ENCODE results near the gene B3GALNT2.
"Not testable (repeated sequence)": the region's sequence is repeated elsewhere in the genome, so short reads cannot be mapped to it uniquely, and the experiment has no call there.

The B3GALNT2 gene

DNA sequence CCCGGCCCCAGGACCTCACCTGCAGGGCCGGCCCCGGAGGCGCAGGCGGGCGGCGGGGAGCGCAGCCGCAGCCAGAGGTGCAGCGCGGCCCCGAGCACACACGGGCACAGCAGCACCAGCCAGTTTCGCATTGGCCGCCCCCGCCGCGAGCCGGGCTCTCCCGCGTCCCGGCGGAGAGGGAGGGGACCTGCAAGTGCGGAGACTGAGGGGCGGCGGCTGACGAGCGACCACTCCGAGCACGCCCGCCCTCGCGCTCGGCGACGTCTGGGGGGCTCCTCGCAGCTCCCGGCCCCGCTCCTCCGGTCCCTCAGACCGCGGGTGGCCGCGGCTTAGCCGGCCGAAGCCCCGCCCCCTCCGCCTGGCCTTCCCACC is at the start of gene B3GALNT2:
TSS of gene B3GALNT2 (minus strand) at position 331 of the 372 bp plus-strand sequence. CDS start at position 131, 200 bp downstream.
- no peak for DNase-seq

DNA sequence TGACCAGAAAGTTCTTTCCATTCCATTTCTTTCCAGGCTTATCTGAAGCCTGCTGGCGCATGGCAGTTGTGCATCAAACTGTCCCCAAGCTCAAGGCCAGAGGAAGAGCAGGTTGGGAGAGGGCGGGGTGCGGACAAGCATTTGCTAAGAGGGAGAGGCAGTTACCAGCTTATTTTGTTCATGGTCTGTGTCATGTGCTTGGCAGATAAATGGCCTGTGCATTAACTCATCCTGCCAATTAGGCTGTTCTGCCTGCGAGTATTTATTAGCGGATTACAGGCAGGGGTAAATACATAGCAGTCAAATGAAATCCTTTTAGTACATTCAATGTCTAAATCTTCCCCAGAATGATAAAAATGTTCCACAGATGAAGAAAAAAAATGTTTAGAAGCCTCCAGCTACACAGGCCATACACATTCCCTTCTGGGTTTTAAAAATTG is 48.9 kb upstream of the B3GALNT2 start:
- no peak for DNase-seq

DNA sequence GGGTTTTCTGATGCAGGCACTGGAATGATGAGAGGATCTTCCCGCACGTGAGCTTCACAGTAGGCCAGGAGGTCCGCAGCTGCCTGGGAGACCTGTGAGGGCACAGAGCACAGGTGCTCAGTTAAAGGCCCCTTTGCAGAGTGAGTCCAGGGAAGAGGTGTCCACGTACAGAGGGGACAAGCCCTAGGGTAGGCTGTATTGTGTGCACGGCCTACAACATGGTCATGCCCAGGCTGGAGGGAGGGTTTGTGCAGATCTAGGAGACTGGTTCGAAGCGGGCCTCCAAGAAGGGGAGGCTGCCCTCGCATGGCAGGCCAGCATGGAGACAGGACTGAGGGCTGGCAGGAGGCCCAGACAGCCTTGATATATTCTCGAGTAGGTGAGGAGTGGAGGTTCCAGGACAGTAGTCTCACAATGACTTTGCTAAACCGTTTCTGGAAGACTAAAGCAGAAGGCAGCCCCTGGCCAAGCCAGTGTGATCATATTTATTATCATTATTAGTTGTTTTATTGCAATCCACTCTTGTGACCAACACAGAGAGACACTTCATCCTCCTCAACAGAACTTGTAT is 48.0 kb upstream of the B3GALNT2 start:
- no peak for DNase-seq

DNA sequence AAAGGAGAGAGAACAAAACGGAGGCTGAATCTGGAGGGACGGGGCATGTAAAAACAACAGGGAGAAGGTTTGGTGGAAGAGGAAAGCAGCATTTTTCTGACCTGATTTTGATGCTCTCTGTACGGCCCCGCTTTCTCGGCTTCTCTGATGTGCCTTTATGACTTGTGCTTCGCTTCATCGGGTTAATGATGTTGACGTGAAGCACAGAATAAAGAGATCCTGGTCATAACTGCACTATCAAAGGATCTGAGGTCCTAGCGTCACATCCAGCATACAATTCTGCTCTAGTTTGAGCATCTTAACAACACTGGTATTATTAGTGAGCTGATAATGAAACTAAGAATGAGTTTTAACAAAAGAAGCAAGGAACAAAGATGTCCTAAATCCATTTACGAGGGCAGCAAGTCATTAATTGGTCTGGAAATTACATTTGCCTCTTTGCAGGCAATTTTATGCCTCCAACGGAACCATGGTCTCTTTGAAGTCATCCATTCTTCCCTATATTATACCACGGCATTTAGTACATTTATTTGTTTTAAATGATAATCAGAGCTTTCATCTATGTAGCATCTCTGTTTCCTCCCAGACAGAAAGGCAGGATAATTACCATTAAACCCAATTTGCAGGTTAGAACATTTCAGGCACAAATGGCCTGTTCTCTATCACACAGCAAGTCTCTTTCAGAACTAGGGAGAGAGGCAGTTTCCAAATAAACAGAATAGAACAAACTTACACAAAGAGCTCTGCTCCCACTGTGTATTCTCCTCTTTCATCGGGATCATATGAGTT is 45.3 kb upstream of the B3GALNT2 start:
- DNase-seq: no peak

DNA sequence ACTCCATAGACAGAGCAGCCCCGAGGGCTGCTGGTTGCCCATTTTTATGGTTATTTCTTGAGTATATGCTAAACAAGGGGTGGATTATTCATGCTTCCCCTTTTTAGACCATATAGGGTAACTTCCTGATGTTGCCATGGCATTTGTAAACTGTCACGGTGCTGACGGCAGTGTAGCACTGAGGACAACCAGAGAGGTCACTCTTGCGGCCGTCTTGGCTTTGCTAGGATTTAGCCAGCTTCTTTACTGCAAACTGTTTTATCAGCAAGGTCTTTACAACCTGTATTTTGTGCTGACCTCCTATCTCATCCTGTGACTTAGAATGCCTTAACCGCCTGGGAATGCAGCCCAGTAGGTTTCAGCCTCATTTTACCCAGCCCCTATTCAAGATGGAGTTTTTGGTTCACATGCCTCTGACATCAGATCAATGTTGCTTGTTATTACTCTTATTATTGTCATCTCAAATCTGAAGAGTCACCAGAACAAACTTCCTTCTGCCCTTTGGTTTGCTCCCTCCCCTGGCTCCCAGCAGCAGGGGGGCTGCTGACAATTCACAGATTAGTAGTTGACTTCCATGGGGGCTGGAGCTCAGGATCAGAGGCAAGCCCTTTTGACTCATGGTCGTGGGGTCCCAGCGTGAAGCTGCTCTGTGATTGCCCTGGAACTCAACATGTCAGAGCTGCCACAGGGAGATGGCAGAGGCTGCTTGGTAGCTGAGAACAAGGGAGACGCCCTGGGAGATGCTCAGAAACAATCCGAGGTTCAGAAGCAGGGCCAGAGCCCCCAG is 42.3 kb upstream of the B3GALNT2 start:
- DNase-seq: not testable (repeated sequence)

DNA sequence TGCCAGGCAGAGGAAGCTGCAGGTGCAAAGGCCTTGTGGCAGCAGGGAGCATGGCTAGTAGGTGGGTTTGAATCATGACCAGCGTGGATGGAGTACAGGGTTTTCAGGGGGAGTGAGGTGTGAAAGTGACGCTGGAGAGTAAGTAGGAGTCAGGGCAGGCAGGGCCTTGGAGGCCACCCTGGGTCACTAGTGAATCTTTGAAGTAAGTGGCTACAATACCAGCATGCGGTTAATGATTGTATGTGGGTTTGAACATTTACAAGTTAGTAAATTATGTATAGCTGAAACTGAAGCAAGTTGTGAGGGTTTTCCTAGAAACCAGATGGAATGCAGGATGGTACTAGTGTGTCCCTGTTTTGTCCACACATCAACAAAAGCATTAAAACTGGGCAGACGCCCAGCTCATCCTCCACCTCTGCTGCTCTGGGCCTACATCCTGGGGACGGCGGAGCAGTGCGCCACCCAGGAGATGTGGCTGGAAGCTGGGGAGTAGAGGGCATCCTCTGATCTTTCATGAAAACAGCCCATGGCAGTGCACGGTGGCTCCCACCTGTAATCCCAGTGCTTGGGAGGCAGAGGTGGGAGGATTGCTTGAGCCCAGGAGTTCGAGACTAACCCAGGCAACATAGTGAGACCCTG is 41.2 kb upstream of the B3GALNT2 start:
- DNase-seq: no peak

- not testable (repeated sequence) for DNase-seq
Measured at GRCh38 chr1:235542845-235543244, 38.6 kb upstream of the B3GALNT2 start.

- no peak for DNase-seq
Measured at GRCh38 chr1:235533476-235534168, 29.4 kb upstream of the B3GALNT2 start.

DNA sequence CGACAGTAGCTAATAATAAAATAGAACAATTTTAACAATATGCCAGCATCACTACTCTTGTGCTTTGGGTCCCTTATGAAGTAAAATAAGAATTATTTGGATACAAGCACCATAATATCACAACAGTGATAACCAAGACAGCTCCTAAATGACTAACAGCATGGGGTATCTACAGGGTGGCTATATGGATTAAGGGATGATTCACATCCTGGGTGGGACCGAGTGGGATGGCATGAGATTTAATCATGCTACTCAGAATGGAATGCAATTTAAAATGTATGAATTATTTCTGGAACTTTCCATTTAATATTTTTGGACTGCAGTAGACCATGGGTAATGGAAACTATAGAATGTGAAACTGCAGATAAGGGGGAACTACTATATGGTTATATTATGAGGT is 28.1 kb upstream of the B3GALNT2 start:
- no peak for DNase-seq

GRCh38 chr1:235527196-235527814 is 23.1 kb upstream of the B3GALNT2 start:
- DNase-seq: no peak

DNA sequence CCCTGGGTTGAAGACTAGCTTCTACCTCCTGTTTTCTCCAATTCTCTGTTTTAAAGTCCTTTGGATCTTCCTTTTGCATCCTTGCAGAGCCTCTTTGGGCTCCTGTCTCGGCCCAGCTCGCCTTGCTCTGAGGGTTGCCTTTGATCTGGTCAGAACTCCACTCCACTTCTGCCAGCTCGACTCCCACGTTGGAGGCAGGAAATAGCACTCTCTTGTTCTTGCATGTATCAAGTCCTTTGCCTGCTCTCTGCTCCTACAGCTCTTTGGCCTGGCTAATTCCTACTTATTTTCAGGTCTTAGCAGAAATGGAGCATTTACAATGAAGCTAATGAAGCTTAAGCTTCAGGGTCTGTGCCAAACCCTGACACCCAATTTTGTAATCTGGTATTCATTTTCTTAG is 21.1 kb upstream of the B3GALNT2 start:
- no peak for DNase-seq

GRCh38 chr1:235516862-235517446 is 12.7 kb upstream of the B3GALNT2 start:
- DNase-seq: no peak

GRCh38 chr1:235515844-235516512 is 11.7 kb upstream of the B3GALNT2 start:
- no peak for DNase-seq

DNA sequence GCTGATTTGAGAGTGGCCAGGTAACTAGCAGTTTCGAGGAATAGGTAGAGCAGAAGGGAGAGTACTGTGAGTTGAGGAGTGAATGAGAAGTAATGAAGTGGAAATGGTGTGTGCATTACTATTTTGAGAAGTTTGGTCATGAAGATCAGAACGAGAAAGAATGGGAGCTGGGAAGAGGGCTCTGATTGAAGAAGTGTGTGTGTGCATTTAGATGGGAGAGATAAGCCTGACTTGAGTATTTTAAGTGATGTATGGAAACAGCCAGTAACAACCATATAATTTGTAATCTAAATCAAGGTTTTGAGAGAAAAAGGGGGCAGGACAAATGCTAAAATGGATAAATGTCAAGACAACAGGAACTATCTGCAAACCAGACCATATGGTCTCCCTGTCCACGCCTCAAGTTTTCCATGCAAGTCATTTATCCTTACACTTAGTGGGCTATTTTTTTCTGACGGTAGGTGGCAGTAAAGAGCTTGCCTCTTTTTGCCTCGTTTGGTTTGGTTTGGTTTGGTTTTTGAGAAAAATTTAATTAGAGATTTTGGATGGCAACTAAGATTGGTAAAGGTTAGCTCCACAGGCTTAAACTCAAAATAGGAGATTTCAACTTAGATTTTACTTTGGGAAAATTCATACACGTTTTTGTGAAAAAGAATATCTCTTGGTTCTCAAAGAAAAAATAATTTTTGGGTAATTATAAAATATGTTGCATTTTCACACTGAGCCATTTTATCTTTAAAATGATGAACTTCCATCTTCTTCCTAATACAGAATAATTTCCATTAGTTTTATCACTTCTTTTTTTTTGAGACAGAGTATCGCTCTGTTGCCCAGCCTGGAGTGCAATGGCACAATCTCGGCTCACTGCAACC is 9.5 kb upstream of the B3GALNT2 start:
- peak; percentile 44 for DNase-seq

GRCh38 chr1:235511470-235512240 is 7.4 kb upstream of the B3GALNT2 start:
- no peak for DNase-seq

DNA sequence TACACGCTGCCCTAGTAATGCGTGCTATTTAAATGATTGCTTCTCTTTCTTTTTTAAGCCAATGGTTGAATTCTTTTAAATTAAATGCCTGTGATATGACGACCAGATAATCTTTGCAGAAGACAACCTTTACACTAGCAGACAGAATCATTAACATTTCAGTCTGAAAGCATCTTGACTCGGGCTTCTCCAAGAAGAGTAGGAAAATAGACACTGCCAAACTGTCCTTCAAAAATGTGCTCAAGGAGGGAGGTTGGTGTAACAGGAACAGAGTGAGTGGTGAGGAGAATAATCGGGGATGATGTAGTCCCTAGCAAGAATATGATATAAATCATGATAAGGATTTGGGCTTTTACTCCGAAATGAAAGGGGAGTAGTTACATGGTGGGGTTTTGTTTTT is 6.6 kb upstream of the B3GALNT2 start:
- no peak for DNase-seq

GRCh38 chr1:235507623-235508022 is 3.4 kb upstream of the B3GALNT2 start:
- DNase-seq: no peak

- peak; percentile 99 for DNase-seq
Measured at GRCh38 chr1:235504494-235505222, 406 bp upstream of the B3GALNT2 start.

Measured in stimulated activated CD8-positive, alpha-beta memory T cell treated with anti-CD3 and anti-CD28 coated beads, Interleukin-4, amount 100 ng/mL, for 48 hours (primary cell).